Hindlimb muscle (tissue), 1 donor: ENCODE data around the gene SUPT3H. TPM values are rescaled to one million over a fixed set of nuclear protein-coding genes. Genes with fewer than 3 reads are reported as not detected.

ENCODE experiments used
- DNase-seq: peaks from one replicate; pipeline ENCODE4 v3.0.0-alpha.2; 2013
- polyA plus RNA-seq: library from polyadenylated mRNA; unstranded; fragments of 120-200 nt; gene quantifications from one replicate; pipeline ENCODE4 v1.2.1, GENCODE V29; 2013; ENCODE audit not compliant: insufficient read length

SUPT3H gene
- polyA plus RNA-seq, 1 donor, result 11.3 TPM

GRCh38 chr6:45387236-45387635 is 9.5 kb upstream of the SUPT3H start:
- DNase-seq, result no peak

DNA sequence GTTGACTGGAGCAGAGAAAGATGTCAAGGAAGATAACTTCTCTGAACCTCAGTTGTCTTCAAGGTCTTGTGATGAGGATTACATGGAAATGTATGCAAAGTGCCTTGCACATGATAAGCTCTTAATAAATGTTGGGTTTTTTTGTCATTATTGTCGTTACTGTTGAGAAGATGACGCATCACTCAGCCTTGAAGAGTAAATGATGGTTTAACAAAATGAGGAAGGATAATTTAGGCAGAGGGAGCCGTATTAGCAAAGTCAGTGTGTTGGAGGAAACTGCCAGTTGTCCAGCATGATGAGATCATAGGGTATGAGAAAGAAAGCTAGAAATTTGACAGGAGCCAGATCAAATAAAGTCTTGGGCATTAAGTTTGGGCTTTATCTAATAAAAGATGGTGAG is 8.8 kb upstream of the SUPT3H start:
- no peak for DNase-seq

GRCh38 chr6:45382391-45382790 is 4.7 kb upstream of the SUPT3H start:
- DNase-seq, result no peak

DNA sequence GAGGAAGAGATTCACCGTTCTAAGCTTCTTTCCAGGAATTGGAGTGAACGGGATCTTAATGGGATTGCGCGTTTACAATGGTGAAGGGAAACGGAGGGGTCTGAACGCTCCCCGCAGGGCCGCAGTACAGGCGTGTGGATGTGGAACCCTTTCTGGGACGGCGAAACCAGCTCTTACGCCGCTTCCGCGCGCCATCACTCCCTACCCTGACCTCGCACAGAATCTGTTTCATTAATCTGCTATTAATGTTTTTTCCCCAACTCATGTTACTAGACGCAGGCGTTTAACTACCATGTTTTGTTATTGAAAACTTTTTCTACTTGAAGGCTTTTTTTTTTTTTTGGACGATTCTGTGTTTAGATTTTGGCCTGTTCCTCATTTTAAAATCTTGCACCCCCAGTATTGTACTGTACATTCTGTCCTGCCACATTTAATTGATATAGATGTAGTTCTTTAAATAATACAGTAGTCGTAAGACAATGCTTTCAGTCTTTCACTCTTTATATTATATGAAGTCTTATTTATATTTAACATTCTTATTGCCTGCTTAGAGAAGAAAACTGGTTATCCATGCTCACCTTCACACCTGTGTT is 696 bp upstream of the SUPT3H start:
- DNase-seq, result no peak

- no peak for DNase-seq
These were observed 636 bp downstream of the SUPT3H start for GRCh38 chr6:45377043-45377553.

- peak; percentile 9 for DNase-seq
These were observed 1.3 kb downstream of the SUPT3H start for GRCh38 chr6:45376310-45377042.

GRCh38 chr6:45375449-45375848 is 2.3 kb downstream of the SUPT3H start:
- DNase-seq, result no peak

DNA sequence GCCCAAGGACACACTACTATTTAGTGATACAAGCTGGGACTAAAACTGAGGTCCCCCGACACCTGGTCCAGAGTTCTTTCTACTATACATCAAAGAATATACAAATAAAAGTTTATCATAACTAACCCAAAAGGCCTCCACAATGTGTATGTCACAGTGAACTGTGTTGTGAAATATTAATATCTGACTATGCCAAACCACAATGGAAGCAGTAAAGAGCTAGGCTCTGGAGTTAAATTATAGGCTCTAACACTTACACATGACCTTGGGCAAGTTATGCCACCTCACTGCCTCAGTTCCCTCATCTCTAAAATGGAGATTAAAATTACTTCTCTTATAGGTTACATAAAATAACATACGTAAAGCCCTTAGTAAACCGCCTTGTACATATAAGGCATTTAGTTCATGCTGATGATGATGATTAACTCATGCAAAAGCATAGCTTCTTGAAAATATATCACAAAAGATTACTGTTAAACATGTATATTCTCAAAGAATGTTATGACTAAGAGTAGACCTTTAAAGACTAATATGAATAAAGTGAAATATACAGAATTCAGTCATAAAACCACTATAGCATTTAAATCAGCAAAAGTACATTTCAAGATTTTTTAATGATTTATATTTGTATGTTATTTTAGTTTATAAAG is 5.7 kb downstream of the SUPT3H start:
- no peak for DNase-seq

GRCh38 chr6:45369870-45370269 is 7.9 kb downstream of the SUPT3H start:
- no peak for DNase-seq

DNA sequence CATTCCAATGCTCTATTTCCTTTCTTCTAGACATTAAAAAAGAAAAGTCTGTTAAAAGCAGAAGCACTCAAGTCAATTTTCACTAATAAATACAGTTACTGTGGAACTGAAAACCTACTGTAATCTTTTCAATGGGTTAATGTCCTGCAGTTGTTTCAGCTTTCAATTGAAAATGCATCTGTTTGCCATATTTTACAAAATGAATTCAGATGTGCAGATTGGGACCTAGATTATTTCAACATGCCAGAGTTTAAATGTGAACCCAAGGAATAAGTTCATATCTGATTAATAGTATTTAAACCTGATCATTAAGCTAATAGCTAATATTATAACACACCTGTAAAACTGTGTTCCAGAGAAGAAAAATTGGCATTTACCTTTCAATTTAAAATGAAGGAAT is 9.7 kb downstream of the SUPT3H start:
- no peak for DNase-seq

- no peak for DNase-seq
These were observed 11.2 kb downstream of the SUPT3H start for GRCh38 chr6:45366534-45366933.

GRCh38 chr6:45365036-45365435 is 12.7 kb downstream of the SUPT3H start:
- DNase-seq, result no peak

DNA sequence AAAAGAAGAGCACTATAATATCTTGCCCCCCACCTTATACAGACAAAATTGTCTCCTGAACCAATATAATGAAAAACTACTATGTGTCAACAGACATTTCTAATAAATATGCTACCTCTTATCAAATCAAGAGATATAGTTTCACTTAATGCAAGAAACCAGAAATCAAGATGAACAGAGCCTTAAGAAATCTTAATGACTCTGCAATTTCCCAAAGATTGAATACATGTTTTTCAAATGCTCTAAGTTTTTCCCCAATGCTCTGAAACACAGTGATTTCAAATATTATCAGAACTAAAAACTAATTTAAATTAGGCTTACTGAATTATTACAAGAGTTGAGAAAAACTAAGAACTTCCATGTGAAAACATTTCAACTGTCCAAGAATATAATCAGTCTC is 13.3 kb downstream of the SUPT3H start:
- no peak for DNase-seq

GRCh38 chr6:45353654-45354053 is 24.1 kb downstream of the SUPT3H start:
- no peak for DNase-seq

DNA sequence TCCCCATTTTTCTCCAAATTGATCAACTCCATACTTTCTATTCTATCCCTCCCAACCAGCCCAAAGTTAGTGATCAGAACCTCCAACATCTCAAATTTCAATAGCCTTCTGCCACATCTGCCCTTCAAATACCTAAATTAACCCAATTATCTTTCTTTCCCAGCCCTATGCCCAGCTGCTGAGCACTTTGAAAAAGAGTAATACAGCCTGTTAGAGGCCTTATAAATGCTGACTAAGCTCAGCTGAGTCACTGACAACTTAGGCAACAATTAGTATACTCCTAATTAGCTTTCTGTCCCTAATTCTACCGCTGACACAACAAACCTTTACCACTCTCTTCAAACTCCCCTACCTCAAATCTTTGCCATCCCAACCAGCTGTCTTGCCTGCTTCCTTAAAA is 26.1 kb downstream of the SUPT3H start:
- no peak for DNase-seq

DNA sequence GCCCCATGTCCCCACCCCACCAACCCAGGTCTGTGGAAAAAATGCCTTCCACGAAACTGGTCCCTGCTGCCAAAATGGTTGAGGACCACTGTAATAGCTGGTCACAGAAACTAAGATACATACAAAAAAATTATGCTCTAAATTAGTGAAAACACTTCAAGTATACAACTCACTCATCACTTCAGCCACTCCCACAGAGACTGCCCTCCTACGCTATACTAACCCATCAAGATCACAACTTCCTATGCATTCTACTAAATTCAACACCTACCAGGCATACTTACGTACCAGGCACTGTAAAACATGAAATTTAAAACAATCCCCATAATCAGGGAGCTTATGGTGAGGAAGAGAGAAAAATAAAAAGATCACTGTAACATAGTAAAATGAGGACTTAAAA is 26.7 kb downstream of the SUPT3H start:
- no peak for DNase-seq

DNA sequence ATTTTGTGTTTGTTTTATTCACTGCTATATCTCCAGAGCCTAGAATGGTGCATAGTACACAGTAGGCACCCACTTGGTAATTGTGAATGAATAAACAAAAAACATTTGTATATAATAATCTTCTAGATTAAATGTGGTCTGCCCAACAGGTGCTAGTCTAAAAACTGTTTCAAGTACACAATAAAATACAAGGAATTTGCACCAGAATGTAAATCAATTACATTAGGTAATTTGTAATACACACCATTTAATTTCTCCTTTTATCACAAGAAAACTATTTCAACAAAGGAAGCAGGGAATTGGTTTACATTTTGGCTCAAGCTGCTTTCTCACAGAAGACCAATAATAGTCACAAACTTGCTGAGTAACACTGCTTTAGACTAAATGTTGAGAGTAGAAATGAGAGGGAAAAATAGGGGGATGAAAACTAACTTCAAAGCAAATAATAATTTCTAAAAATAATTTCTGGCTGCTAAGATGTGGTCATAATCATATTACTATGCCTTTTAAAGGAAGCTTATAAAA is 27.5 kb downstream of the SUPT3H start:
- DNase-seq, result no peak

DNA sequence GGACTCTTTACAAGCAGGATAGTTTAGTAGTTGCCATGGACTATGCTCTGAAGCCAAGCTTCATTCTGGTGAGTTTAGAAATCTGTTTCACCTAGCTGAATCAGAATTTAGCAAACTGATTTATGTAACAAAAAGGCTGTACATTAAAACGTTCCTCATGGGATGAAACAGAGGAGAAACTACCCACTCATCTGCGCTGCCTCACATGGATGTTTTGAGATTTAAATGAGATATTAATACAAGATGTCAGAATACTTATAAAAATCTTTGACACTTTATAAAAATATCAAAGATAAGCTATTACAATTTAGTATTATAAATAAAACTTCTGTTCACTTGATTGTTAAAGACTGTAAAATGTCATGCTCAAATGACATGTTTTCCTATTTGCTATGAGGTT is 32.8 kb downstream of the SUPT3H start:
- no peak for DNase-seq

GRCh38 chr6:45328523-45328922 is 49.2 kb downstream of the SUPT3H start:
- DNase-seq, result no peak

- peak; percentile 1 for DNase-seq
These were observed 49.7 kb downstream of the SUPT3H start, which contains the start of gene RUNX2 for GRCh38 chr6:45327956-45328522. RUNX2 (plus strand) TSS chr6:45328330; CDS start chr6:45328727, 397 bp downstream.

DNA sequence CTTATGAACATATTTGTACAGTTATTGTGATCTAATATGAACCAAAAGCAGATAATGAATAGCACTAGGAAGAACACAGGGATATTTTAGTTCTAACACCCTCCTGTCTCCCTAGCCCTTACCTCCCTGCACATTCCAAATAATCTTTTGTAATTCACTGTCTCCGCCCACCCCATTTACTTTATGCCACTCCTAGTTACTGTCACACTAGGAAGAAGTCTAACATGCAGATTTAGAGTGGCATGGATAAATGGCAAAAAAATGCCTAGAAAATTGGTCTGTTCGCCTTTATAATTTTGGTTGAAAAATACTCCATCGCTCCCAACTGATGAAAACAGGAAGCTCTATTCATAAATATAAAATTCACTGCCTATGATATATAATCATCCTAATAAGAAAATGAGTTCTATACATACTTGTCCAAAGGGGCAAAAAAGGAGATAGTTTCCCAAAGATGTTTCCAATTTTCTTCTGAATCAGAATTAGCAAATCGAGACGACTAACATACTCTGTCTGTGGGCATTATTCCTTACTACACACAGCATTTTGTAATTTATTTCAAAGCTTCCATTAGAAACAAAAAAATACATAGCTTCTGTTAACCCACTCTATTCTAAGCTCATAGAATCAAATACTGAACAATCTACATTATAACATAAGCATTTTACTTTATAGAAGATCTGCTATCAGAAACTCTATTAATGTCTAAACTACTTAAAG is 50.9 kb downstream of the SUPT3H start:
- DNase-seq, result no peak

- DNase-seq, result no peak
These were observed 54.0 kb downstream of the SUPT3H start for GRCh38 chr6:45323656-45324224.
